HepG2 (cell line): Measurements from ENCODE around the gene SYNGR2. TPM values are rescaled to one million over a fixed set of nuclear protein-coding genes. Genes with fewer than 3 reads are reported as not detected.

Source experiments
- CBX1 ChIP-seq: IDR thresholded peaks from one replicate; pipeline ENCODE4 v1.6.1; 2016; ENCODE audit warnings: antibody characterized with exemption, low read depth
- CBX5 ChIP-seq: sonication (generic); formaldehyde crosslinking; IDR thresholded peaks from 2 replicates; pipeline ENCODE4 v1.4.0; 2020; ENCODE audit warnings: missing genetic modification reagents, borderline replicate concordance
- CENPT ChIP-seq: sonication (generic); formaldehyde crosslinking; IDR thresholded peaks from 2 replicates; pipeline ENCODE4 v1.8.0; 2022; ENCODE audit warnings: low read depth, mild to moderate bottlenecking, moderate library complexity, missing genetic modification reagents
- ERF ChIP-seq: IDR thresholded peaks from 2 replicates; pipeline ENCODE4 v1.6.1; 2018; ENCODE audit warnings: missing biosample characterization, missing genetic modification reagents
- KLF16 ChIP-seq, 2 experiments: sonication (generic) in 1 of 2; formaldehyde crosslinking in 1 of 2; IDR thresholded peaks; 2 replicates each; pipeline versions ENCODE4 v1.6.1 to v1.8.0; 2016 to 2023; ENCODE audit warnings: missing genetic modification reagents in 2 of 2, missing compliant biosample characterization in 1 of 2
- LCORL ChIP-seq, 2 experiments: fragments of 450-650 bp in 1 of 2; sonication (generic) in 1 of 2; formaldehyde crosslinking in 1 of 2; IDR thresholded peaks; 2 replicates each; pipeline versions ENCODE4 v1.5.0 to v1.6.1; 2017 to 2020; ENCODE audit warnings: antibody characterized with exemption in 1 of 2, missing genetic modification reagents in 1 of 2
- NONO ChIP-seq, 2 experiments: fragments of 450-650 bp in 1 of 2; sonication (generic) in 1 of 2; formaldehyde crosslinking in 1 of 2; IDR thresholded peaks in 1 of 2; conservative IDR thresholded peaks in 1 of 2; 2 replicates each; pipeline versions ENCODE4 v1.6.1 to v1.8.0; 2017 to 2022; ENCODE audit warnings: mild to moderate bottlenecking in 1 of 2, missing genetic modification reagents in 1 of 2, moderate library complexity in 1 of 2
- TEAD3 ChIP-seq: optimal IDR thresholded peaks from 2 replicates; pipeline ENCODE3; 2016; ENCODE audit warnings: borderline replicate concordance
- ZFP37 ChIP-seq: sonication (generic); formaldehyde crosslinking; IDR thresholded peaks from 2 replicates; pipeline ENCODE4 v1.4.0; 2020; ENCODE audit warnings: missing genetic modification reagents, borderline replicate concordance
- ZNF225 ChIP-seq: sonication (generic); formaldehyde crosslinking; IDR thresholded peaks from 2 replicates; pipeline ENCODE4 v1.4.0; 2020; ENCODE audit warnings: mild to moderate bottlenecking, missing genetic modification reagents
- ZNF552 ChIP-seq: sonication (generic); formaldehyde crosslinking; IDR thresholded peaks from 2 replicates; pipeline ENCODE4 v1.9.0; 2022; ENCODE audit warnings: missing genetic modification reagents, mild to moderate bottlenecking, borderline replicate concordance
- ZNF558 ChIP-seq: sonication (generic); formaldehyde crosslinking; IDR thresholded peaks from 2 replicates; pipeline ENCODE4 v1.9.0; 2022; ENCODE audit warnings: mild to moderate bottlenecking, missing genetic modification reagents, borderline replicate concordance
- ZNF563 ChIP-seq: sonication (generic); formaldehyde crosslinking; IDR thresholded peaks from 2 replicates; pipeline ENCODE4 v1.8.0; 2022; ENCODE audit warnings: mild to moderate bottlenecking, moderate library complexity, missing genetic modification reagents
- ZNF670 ChIP-seq: sonication (generic); formaldehyde crosslinking; IDR thresholded peaks from 2 replicates; pipeline ENCODE4 v1.8.0; 2022; ENCODE audit warnings: mild to moderate bottlenecking, missing genetic modification reagents, borderline replicate concordance
- ZNF768 ChIP-seq: sonication (generic); formaldehyde crosslinking; IDR thresholded peaks from 2 replicates; pipeline ENCODE4 v1.4.0; 2020; ENCODE audit warnings: missing genetic modification reagents
- ZNF781 ChIP-seq: sonication (generic); formaldehyde crosslinking; IDR thresholded peaks from 2 replicates; pipeline ENCODE4 v1.5.1; 2020; ENCODE audit warnings: borderline replicate concordance, mild to moderate bottlenecking, missing genetic modification reagents; ENCODE audit errors: not compliant biosample characterization
- ZZZ3 ChIP-seq: sonication (generic); formaldehyde crosslinking; IDR thresholded peaks from 2 replicates; pipeline ENCODE4 v1.4.0; 2020; ENCODE audit warnings: missing genetic modification reagents, mild to moderate bottlenecking, borderline replicate concordance
- polyA plus RNA-seq, 8 experiments: library from polyadenylated mRNA; depleted of rRNA in 3 of 8; stranded (reverse) in 7 of 8; unstranded in 1 of 8; fragments of >200 nt; fragmentation: Illumina TruSeq in 4 of 8; extraction: Trizol in 4 of 8; gene quantifications; 2 replicates each; pipeline versions ENCODE4 v1.2.1 to v1.2.3, GENCODE V29; 2011 to 2016; ENCODE audit warnings: low read depth in 4 of 8, missing spikeins in 1 of 8, mixed read lengths in 1 of 8; ENCODE audit not compliant: insufficient read depth in 1 of 8
- total RNA-seq, 5 experiments: library from RNA; depleted of rRNA; stranded (reverse); fragments of >200 nt; fragmentation: Illumina TruSeq; extraction: Trizol; gene quantifications; 2 replicates each; pipeline ENCODE4 v1.2.3, GENCODE V29; 2016; ENCODE audit warnings: low read depth in 1 of 5
- TF ChIP-seq, protein P1 (sequence below): sonication (generic); formaldehyde crosslinking; IDR thresholded peaks from 2 replicates; pipeline ENCODE4 v1.4.0; 2020; ENCODE audit warnings: missing genetic modification reagents
- TF ChIP-seq, protein P2 (sequence below): sonication (generic); formaldehyde crosslinking; IDR thresholded peaks from 2 replicates; pipeline ENCODE4 v1.8.0; 2022; ENCODE audit warnings: mild to moderate bottlenecking, missing genetic modification reagents, moderate library complexity
- TF ChIP-seq, protein P3 (sequence below): IDR thresholded peaks from 2 replicates; pipeline ENCODE4 v1.6.1; 2016; ENCODE audit warnings: missing compliant biosample characterization, missing genetic modification reagents, borderline replicate concordance

The SYNGR2 gene
- total and polyA plus RNA-seq, 2 of the 13 experiments (the other 11 are each of a cell fraction or from before 2014, with no cell fraction given): 46.7 to 170 TPM

DNA sequence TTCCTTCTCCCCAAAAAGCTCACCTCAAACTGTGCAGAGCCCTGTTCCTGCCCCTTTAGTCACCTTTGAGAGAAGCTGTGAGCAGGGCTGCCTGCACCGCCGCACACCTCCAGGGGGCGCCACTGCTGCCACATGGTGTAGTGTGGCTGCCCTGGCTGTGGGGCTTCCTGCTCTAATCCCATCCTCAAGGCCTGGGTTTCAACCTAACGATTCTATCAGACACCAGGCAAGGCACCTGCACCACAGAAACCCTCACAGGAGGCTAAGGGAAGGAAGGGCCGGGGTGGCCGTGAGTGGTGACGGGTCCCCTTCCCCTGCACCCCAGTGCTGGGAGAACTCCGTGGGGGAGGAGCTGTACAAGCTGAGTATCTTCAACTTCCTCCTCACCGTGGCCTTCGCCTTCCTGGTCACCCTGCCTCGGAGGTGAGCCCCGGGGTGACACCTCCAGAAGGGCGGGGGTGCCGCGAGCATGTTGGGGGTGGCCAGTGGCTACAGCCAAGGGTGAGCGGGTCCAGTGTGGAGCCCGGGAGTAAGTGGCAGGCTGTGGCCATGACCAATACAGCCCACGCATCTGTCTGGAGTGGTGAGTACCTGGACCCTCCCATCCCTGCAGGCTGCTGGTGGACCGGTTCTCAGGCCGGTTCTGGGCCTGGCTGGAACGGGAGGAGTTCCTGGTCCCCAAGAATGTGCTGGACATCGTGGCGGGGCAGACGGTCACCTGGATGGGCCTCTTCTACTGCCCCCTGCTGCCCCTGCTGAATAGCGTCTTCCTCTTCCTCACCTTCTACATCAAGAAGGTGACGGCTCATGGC lies 30.8 kb upstream of the SYNGR2 start (continued):
- TF ChIP-seq, protein P1, sequence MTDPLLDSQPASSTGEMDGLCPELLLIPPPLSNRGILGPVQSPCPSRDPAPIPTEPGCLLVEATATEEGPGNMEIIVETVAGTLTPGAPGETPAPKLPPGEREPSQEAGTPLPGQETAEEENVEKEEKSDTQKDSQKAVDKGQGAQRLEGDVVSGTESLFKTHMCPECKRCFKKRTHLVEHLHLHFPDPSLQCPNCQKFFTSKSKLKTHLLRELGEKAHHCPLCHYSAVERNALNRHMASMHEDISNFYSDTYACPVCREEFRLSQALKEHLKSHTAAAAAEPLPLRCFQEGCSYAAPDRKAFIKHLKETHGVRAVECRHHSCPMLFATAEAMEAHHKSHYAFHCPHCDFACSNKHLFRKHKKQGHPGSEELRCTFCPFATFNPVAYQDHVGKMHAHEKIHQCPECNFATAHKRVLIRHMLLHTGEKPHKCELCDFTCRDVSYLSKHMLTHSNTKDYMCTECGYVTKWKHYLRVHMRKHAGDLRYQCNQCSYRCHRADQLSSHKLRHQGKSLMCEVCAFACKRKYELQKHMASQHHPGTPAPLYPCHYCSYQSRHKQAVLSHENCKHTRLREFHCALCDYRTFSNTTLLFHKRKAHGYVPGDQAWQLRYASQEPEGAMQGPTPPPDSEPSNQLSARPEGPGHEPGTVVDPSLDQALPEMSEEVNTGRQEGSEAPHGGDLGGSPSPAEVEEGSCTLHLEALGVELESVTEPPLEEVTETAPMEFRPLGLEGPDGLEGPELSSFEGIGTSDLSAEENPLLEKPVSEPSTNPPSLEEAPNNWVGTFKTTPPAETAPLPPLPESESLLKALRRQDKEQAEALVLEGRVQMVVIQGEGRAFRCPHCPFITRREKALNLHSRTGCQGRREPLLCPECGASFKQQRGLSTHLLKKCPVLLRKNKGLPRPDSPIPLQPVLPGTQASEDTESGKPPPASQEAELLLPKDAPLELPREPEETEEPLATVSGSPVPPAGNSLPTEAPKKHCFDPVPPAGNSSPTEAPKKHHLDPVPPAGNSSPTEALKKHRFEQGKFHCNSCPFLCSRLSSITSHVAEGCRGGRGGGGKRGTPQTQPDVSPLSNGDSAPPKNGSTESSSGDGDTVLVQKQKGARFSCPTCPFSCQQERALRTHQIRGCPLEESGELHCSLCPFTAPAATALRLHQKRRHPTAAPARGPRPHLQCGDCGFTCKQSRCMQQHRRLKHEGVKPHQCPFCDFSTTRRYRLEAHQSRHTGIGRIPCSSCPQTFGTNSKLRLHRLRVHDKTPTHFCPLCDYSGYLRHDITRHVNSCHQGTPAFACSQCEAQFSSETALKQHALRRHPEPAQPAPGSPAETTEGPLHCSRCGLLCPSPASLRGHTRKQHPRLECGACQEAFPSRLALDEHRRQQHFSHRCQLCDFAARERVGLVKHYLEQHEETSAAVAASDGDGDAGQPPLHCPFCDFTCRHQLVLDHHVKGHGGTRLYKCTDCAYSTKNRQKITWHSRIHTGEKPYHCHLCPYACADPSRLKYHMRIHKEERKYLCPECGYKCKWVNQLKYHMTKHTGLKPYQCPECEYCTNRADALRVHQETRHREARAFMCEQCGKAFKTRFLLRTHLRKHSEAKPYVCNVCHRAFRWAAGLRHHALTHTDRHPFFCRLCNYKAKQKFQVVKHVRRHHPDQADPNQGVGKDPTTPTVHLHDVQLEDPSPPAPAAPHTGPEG: 0 out of 2 replicates have a peak, but pooled peaks have one; percentile 29
- TF ChIP-seq ZNF558 (peak; percentile 19; the same call in 1 of the 2 replicates), KLF16 (CRISPR knock-in tag; IDR thresholded peaks at IDR 0.05) (peak in 1 of 2 experiments; percentile 32; a peak in 1 of 4 replicates), LCORL (IDR thresholded peaks at IDR 0.05) (no peak), LCORL (CRISPR knock-in tag; IDR thresholded peaks at IDR 0.05) (0 out of 2 replicates have a peak, but pooled peaks have one; percentile 32), CBX5 (peak; percentile 13; the same call in 1 of the 2 replicates), CBX1 (peak; percentile 95), ZNF552 (CRISPR knock-in tag) (0 out of 2 replicates have a peak, but pooled peaks have one; percentile 14), ZNF781 (CRISPR knock-in tag) (peak; percentile 39), CENPT (CRISPR knock-in tag) (0 out of 2 replicates have a peak, but pooled peaks have one; percentile 24), ERF (CRISPR knock-in tag) (0 out of 2 replicates have a peak, but pooled peaks have one; percentile 18), ZNF225 (CRISPR knock-in tag) (peak; percentile 30; the same call in 1 of the 2 replicates), ZFP37 (CRISPR knock-in tag) (peak; percentile 71; the same call in 1 of the 2 replicates), NONO (IDR thresholded peaks at IDR 0.05) (no peak), NONO (CRISPR knock-in tag; conservative IDR thresholded peaks at IDR 0.05) (peak; percentile 82), ZNF563 (CRISPR knock-in tag) (peak; percentile 21; the same call in 1 of the 2 replicates), ZZZ3 (CRISPR knock-in tag) (no peak), TEAD3 (peak; percentile 72), ZNF670 (CRISPR knock-in tag) (peak; percentile 73; the same call in 1 of the 2 replicates), ZNF768 (CRISPR knock-in tag) (no peak; the same call in 1 of the 2 replicates)
- TF ChIP-seq, protein P2, sequence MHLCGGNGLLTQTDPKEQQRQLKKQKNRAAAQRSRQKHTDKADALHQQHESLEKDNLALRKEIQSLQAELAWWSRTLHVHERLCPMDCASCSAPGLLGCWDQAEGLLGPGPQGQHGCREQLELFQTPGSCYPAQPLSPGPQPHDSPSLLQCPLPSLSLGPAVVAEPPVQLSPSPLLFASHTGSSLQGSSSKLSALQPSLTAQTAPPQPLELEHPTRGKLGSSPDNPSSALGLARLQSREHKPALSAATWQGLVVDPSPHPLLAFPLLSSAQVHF (CRISPR knock-in tag): peak; percentile 59; the same call in 1 of the 2 replicates
- TF ChIP-seq, protein P3, sequence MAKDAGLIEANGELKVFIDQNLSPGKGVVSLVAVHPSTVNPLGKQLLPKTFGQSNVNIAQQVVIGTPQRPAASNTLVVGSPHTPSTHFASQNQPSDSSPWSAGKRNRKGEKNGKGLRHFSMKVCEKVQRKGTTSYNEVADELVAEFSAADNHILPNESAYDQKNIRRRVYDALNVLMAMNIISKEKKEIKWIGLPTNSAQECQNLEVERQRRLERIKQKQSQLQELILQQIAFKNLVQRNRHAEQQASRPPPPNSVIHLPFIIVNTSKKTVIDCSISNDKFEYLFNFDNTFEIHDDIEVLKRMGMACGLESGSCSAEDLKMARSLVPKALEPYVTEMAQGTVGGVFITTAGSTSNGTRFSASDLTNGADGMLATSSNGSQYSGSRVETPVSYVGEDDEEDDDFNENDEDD (CRISPR knock-in tag): 0 out of 2 replicates have a peak, but pooled peaks have one; percentile 23
